HEK293 (cell line): ENCODE results near the gene JOSD1.

ENCODE experiments used
- CTCF ChIP-seq: fragments of 450-650 bp; formaldehyde crosslinking; IDR thresholded peaks from 2 replicates; pipeline ENCODE4 v1.5.1; 2016; ENCODE audit warnings: missing biosample characterization, missing genetic modification characterization
- KLF1 ChIP-seq: fragments of 450-650 bp; formaldehyde crosslinking; IDR thresholded peaks from 2 replicates; pipeline ENCODE4 v1.5.1; 2016; ENCODE audit warnings: missing biosample characterization, missing genetic modification characterization
- TCF7L2 ChIP-seq: IDR thresholded peaks from 2 replicates; pipeline ENCODE4 v1.6.1; 2011; ENCODE audit warnings: low read depth, mild to moderate bottlenecking, inconsistent platforms, low read length, moderate library complexity, borderline replicate concordance
- ZBTB10 ChIP-seq: fragments of 450-650 bp; formaldehyde crosslinking; IDR thresholded peaks from 2 replicates; pipeline ENCODE4 v1.5.1; 2016; ENCODE audit warnings: missing biosample characterization, missing genetic modification characterization
- ZBTB17 ChIP-seq: fragments of 450-650 bp; formaldehyde crosslinking; IDR thresholded peaks from 2 replicates; pipeline ENCODE4 v1.5.1; 2016; ENCODE audit warnings: missing biosample characterization, missing genetic modification characterization
- ZBTB21 ChIP-seq: fragments of 450-650 bp; formaldehyde crosslinking; IDR thresholded peaks from 2 replicates; pipeline ENCODE4 v1.5.1; 2017; ENCODE audit warnings: missing biosample characterization, missing genetic modification characterization
- ZNF175 ChIP-seq: fragments of 450-650 bp; formaldehyde crosslinking; IDR thresholded peaks from 2 replicates; pipeline ENCODE4 v1.5.1; 2016; ENCODE audit warnings: missing biosample characterization, missing genetic modification characterization
- ZNF274 ChIP-seq, 2 experiments: fragments of 200-500 bp in 1 of 2; fragments of 450-650 bp in 1 of 2; sonication (Bioruptor generic) in 1 of 2; formaldehyde crosslinking in 1 of 2; IDR thresholded peaks; 2 replicates each; pipeline versions ENCODE4 v1.5.1 to v1.6.1; 2014 to 2016; ENCODE audit warnings: borderline replicate concordance in 1 of 2, inconsistent platforms in 1 of 2, low read length in 1 of 2, missing biosample characterization in 1 of 2, missing genetic modification characterization in 1 of 2
- ZNF544 ChIP-seq: fragments of 450-650 bp; formaldehyde crosslinking; IDR thresholded peaks from 2 replicates; pipeline ENCODE4 v1.5.0; 2017; ENCODE audit warnings: missing biosample characterization, missing genetic modification characterization

GRCh38 chr22:38700789-38701628 is at the start of gene JOSD1:
- TF ChIP-seq ZNF274 (IDR thresholded peaks at IDR 0.05; ENCODE audit: low read length), result no peak
- TF ChIP-seq ZNF274 (tag by site-specific recombination; IDR thresholded peaks at IDR 0.05; ENCODE audit: borderline replicate concordance), result no peak
- TF ChIP-seq CTCF (tag by site-specific recombination), result peak; percentile 43; the same call in 1 of the 2 replicates
- peak; percentile 93 for TF ChIP-seq ZBTB10
- TF ChIP-seq KLF1, result peak; percentile 81
- TF ChIP-seq ZBTB21, result peak; percentile 99
- no peak for TF ChIP-seq ZNF175 (tag by site-specific recombination)
- TF ChIP-seq ZNF544 (tag by site-specific recombination), result no peak
- peak; percentile 84 for TF ChIP-seq ZBTB17 (tag by site-specific recombination)
- no peak for TF ChIP-seq TCF7L2
